Stimulated activated memory B cell treated with anti-CD40 and anti-IgM and Interleukin-4, amounts not matched to agents 10 μg/mL and 1 μg/mL and 100 μg/mL, for 72 hours (primary cell): ENCODE results near the gene SLC8A2.
"Not testable (repeated sequence)": the region's sequence is repeated elsewhere in the genome, so short reads cannot be mapped to it uniquely, and the experiment has no call there.

Experiments used
- ATAC-seq: fragments of 150-1000 bp; cut with Tn5 transposase; 2 replicates; pipeline ENCODE4 v1.10.0; 2021
- H3K27ac Mint-ChIP-seq: one replicate; pipeline ENCODE4 v1.8.0; 2022; ENCODE audit warnings: mild to moderate bottlenecking, mixed read lengths
- H3K27me3 Mint-ChIP-seq: one replicate; pipeline ENCODE4 v1.8.0; 2022; ENCODE audit warnings: mixed read lengths
- H3K36me3 Mint-ChIP-seq: one replicate; pipeline ENCODE4 v1.8.0; 2022; ENCODE audit warnings: mixed read lengths
- H3K4me1 Mint-ChIP-seq: one replicate; pipeline ENCODE4 v1.8.0; 2022; ENCODE audit warnings: mixed read lengths
- H3K4me3 Mint-ChIP-seq: one replicate; pipeline ENCODE4 v1.8.0; 2022; ENCODE audit warnings: mild to moderate bottlenecking, moderate library complexity, mixed read lengths
- H3K9me3 Mint-ChIP-seq: one replicate; pipeline ENCODE4 v1.8.0; 2022; ENCODE audit warnings: mixed read lengths

Gene SLC8A2

DNA sequence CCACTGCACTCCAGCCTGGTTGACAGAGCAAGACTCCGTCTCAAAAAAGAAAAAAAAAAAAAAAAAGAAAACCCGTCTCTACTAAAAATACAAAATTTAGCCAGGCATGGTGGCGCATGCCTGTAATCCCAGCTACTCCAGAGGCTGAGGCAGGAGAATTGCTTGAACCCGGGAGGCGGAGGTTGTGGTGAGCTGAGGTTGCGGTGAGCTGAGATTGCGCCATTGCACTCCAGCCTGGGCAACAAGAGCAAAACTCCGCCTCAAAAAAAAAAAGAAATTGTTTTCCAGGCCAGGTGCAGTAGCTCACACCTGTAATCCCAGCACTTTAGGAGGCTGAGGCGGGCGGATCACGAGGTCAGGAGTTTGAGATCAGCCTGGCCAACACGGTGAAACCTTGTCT, 85.1 kb downstream of the SLC8A2 start:
- Mint-ChIP-seq H3K36me3 (peaks cover 10% of the 10 kb centered on the region), H3K4me1 (peaks cover 27% of the 10 kb centered on the region), H3K27me3 (peaks cover 17% of the 10 kb centered on the region)
- not testable (repeated sequence) for H3K4me3 Mint-ChIP-seq, H3K27ac Mint-ChIP-seq, ATAC-seq, H3K9me3 Mint-ChIP-seq

DNA sequence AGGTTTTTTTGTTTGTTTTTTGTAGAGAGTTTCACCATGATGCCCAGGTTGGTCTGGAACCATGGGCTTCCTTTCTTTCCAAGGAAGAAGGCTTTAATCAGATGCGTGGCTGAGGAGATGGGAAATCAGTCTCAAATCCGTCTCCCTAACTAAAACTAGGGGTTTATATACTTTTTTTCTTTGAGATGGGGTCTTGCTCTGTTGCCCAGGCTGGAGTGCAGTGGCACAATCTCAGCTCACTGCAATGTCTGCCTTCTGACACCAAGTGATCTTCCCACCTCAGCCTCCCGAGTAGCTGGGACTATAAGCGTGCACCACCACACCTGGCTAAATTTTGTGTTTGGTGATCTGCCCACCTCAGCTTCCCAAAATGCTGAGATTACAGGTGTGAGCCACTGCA, 87.2 kb downstream of the SLC8A2 start:
- H3K4me3 Mint-ChIP-seq, H3K27ac Mint-ChIP-seq, H3K9me3 Mint-ChIP-seq, H3K27me3 Mint-ChIP-seq, ATAC-seq: not testable (repeated sequence)
- Mint-ChIP-seq H3K4me1 (peaks cover 28% of the 10 kb centered on the region), H3K36me3 (peaks cover 31% of the 10 kb centered on the region)

- not testable (repeated sequence) for H3K27me3 Mint-ChIP-seq, H3K27ac Mint-ChIP-seq
These were observed 87.8 kb downstream of the SLC8A2 start for GRCh38 chr19:47383890-47384289.

GRCh38 chr19:47381653-47382279, 89.9 kb downstream of the SLC8A2 start:
- peak; percentile 62 for ATAC-seq
- peaks cover 2% of the 10 kb centered on the region for H3K9me3 Mint-ChIP-seq
- no peaks in the 10 kb centered on the region for H3K27me3 Mint-ChIP-seq
- H3K4me1 Mint-ChIP-seq: peaks cover 28% of the 10 kb centered on the region
- no peak overlapping the region for H3K4me3 Mint-ChIP-seq
- H3K36me3 Mint-ChIP-seq: peaks cover 58% of the 10 kb centered on the region
- peak overlapping the region; percentile 67 for H3K27ac Mint-ChIP-seq

More at GRCh38 chr19:47383890-47384289, 87.8 kb downstream of the SLC8A2 start:
- not testable (repeated sequence) for ATAC-seq, H3K9me3 Mint-ChIP-seq, H3K4me3 Mint-ChIP-seq
- Mint-ChIP-seq H3K36me3 (peaks cover 37% of the 10 kb centered on the region), H3K4me1 (peaks cover 28% of the 10 kb centered on the region)

DNA sequence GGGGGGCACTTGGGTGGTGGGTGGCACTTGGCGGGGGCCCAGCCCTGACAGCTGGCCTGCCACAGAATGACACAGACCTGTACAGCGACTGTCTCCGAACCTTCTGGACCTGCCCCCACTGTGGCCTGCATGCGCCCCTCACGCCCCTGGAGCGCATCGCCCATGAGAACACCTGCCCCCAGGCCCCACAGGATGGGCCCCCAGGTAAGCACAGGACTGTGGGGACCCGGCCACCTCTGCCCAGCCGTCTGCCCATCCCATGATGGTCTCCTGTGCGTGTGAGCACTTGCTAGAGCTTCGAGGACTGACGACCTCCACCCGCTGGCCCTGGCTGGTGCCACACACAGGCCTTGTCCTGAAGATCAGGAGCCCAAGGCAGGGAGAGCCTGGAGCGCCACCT, 90.6 kb downstream of the SLC8A2 start:
- Mint-ChIP-seq H3K9me3 (peaks cover 2% of the 10 kb centered on the region), H3K27ac (peak overlapping the region; percentile 67), H3K4me3 (no peak overlapping the region), H3K4me1 (peaks cover 28% of the 10 kb centered on the region), H3K36me3 (peaks cover 62% of the 10 kb centered on the region), H3K27me3 (no peaks in the 10 kb centered on the region)
- ATAC-seq: no peak

- Mint-ChIP-seq H3K9me3 (peaks cover 2% of the 10 kb centered on the region), H3K27ac (no peak overlapping the region), H3K4me1 (peaks cover 28% of the 10 kb centered on the region), H3K27me3 (no peaks in the 10 kb centered on the region), H3K36me3 (peaks cover 65% of the 10 kb centered on the region), H3K4me3 (no peak overlapping the region)
- no peak for ATAC-seq
These were observed 91.1 kb downstream of the SLC8A2 start for GRCh38 chr19:47380559-47380958.

GRCh38 chr19:47379381-47379938, 92.2 kb downstream of the SLC8A2 start:
- Mint-ChIP-seq H3K4me3 (no peak overlapping the region), H3K36me3 (peaks cover 65% of the 10 kb centered on the region), H3K4me1 (peaks cover 28% of the 10 kb centered on the region), H3K9me3 (peaks cover 2% of the 10 kb centered on the region), H3K27ac (peak overlapping the region; percentile 24), H3K27me3 (no peaks in the 10 kb centered on the region)
- no peak for ATAC-seq

DNA sequence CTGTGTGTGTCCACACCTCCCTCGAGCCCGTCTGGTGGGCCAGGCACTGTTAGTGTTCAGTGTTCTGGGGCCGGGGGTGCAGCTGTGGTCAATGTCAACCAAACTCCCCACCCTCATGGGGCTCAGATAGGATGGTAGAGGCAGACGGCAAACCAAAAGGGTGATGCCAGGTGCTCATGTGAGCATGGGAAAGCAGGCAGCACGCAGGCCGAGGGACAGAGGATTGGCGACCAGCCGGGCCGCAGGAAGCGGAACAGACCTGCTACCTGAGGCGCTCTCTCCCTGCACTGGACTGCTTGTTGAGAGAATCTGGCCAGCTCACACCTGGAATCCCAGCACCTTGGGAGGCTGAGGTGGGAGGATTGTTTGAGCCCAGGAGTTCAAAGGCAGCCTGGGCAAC, 93.4 kb downstream of the SLC8A2 start:
- no peak overlapping the region for H3K4me3 Mint-ChIP-seq
- H3K27me3 Mint-ChIP-seq: no peaks in the 10 kb centered on the region
- no peak overlapping the region for H3K27ac Mint-ChIP-seq
- peaks cover 25% of the 10 kb centered on the region for H3K4me1 Mint-ChIP-seq
- no peak for ATAC-seq
- peaks cover 2% of the 10 kb centered on the region for H3K9me3 Mint-ChIP-seq
- peaks cover 65% of the 10 kb centered on the region for H3K36me3 Mint-ChIP-seq
